Vagina (tissue), 2 donors: ENCODE measurements around the gene KANSL3. TPM values are rescaled to one million over a fixed set of nuclear protein-coding genes. Genes with fewer than 3 reads are reported as not detected.

Experiments
- DNase-seq, 2 donors: peaks; one replicate each; pipeline ENCODE4 v3.0.0-alpha.2; 2017; ENCODE audit errors: extremely low spot score in 2 of 2
- H3K27ac ChIP-seq: fragments of 200-600 bp; sonication (generic); one replicate; pipeline ENCODE4 v1.5.1; 2019
- H3K27me3 ChIP-seq: fragments of 200-600 bp; sonication (generic); one replicate; pipeline ENCODE4 v1.5.1; 2019
- H3K36me3 ChIP-seq, 2 donors: fragments of 200-600 bp; sonication (generic); one replicate each; pipeline ENCODE4 v1.5.1; 2017 to 2019
- H3K4me1 ChIP-seq: fragments of 200-600 bp; sonication (generic); one replicate; pipeline ENCODE4 v1.5.1; 2019
- H3K4me3 ChIP-seq, 2 donors: fragments of 200-600 bp; sonication (generic); 1 replicate in 1 of 2; 2 replicates in 1 of 2; pipeline ENCODE4 v1.5.1; 2016 to 2019
- H3K9me3 ChIP-seq: fragments of 200-600 bp; sonication (generic); one replicate; pipeline ENCODE4 v1.5.1; 2019
- POLR2A ChIP-seq, 2 donors: fragments of 450-650 bp; IDR thresholded peaks; one replicate each; pipeline ENCODE4 v1.6.1; 2017; ENCODE audit warnings: antibody characterized with exemption in 2 of 2, mild to moderate bottlenecking in 2 of 2, moderate library complexity in 2 of 2
- POLR2AphosphoS5 ChIP-seq, 2 donors: sonication (generic); formaldehyde crosslinking; IDR thresholded peaks; one replicate each; pipeline ENCODE4 v1.9.0; 2017; ENCODE audit warnings: antibody characterized with exemption in 2 of 2, mild to moderate bottlenecking in 2 of 2, low read depth in 1 of 2; ENCODE audit not compliant: insufficient read depth in 1 of 2
- intact Hi-C: fragments of 100-400 bp; cut with DNase I; formaldehyde crosslinking; loops from one replicate; pipeline ENCODE4 v1.15.1; 2023
- total RNA-seq: library from RNA; depleted of rRNA; stranded (reverse); fragments of >200 nt; gene quantifications from one replicate; pipeline ENCODE4 v1.2.3, GENCODE V29; 2016
- TF ChIP-seq, protein P1 (sequence below), 3 experiments: fragments of 450-650 bp in 2 of 3; fragments of 200-600 bp in 1 of 3; sonication (generic) in 1 of 3; IDR thresholded peaks; one replicate each; pipeline ENCODE4 v1.5.1; 2017 to 2019; ENCODE audit warnings: antibody characterized with exemption in 3 of 3, mild to moderate bottlenecking in 2 of 3, moderate library complexity in 2 of 3

KANSL3 gene
- total RNA-seq, 1 donor from 2014 or later = 41.7 TPM

DNA sequence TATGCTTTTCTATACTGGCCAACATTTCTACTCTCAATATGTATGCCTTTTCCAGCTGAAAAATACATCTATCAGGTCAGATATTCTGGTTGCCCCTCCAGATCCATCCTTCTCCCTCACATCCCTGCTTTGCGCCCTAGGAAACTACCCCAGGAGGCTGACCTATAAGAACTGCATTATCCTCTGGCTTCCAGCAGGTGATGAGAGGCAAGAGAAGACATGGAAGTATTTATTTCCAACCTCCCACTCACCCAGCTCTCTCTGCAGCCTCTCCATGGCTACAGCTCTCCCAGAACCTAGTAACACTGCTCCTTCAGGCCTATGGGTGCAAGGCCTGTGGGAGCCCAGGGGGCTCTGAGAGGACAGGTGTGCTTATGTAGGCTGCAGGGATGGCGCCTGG, 58.7 kb downstream of the KANSL3 start:
- Histone ChIP-seq H3K4me3 (no peak overlapping the region), H3K9me3 (no peaks in the 10 kb centered on the region), H3K4me1 (no peaks in the 10 kb centered on the region), H3K27ac (no peak overlapping the region), H3K36me3 (no peaks in the 10 kb centered on the region), H3K27me3 (no peaks in the 10 kb centered on the region)
- TF ChIP-seq POLR2AphosphoS5 (IDR thresholded peaks at IDR 0.05; ENCODE audit: insufficient read depth in 1 of 2, low read depth in 1 of 2) (no peak), POLR2A (IDR thresholded peaks at IDR 0.05) (no peak)
- TF ChIP-seq, protein P1, sequence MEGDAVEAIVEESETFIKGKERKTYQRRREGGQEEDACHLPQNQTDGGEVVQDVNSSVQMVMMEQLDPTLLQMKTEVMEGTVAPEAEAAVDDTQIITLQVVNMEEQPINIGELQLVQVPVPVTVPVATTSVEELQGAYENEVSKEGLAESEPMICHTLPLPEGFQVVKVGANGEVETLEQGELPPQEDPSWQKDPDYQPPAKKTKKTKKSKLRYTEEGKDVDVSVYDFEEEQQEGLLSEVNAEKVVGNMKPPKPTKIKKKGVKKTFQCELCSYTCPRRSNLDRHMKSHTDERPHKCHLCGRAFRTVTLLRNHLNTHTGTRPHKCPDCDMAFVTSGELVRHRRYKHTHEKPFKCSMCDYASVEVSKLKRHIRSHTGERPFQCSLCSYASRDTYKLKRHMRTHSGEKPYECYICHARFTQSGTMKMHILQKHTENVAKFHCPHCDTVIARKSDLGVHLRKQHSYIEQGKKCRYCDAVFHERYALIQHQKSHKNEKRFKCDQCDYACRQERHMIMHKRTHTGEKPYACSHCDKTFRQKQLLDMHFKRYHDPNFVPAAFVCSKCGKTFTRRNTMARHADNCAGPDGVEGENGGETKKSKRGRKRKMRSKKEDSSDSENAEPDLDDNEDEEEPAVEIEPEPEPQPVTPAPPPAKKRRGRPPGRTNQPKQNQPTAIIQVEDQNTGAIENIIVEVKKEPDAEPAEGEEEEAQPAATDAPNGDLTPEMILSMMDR (IDR thresholded peaks at IDR 0.05) = no peak
- DNase-seq = no peak
- intact Hi-C loops = no loop called here

DNA sequence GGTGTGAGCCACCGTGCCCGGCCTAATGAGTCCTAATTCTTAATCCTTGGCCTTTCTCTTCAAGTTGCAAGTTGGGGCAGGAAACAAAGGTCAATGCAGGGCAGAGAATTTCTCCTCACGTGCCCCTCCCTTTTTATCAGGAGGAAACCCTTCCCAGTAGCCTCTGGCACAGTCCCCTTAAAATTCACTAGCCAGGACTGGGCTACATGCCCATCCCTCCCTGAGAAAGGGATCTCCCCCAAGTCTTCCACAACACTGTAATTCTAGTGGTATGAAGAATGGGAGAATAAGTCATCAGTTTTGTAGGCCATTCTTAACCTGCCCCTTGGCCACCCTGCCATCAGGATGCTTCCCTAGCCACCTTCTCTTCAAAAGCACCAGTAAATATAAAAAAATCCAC, 59.4 kb downstream of the KANSL3 start:
- Histone ChIP-seq H3K9me3 (no peaks in the 10 kb centered on the region), H3K4me3 (no peak overlapping the region), H3K4me1 (no peaks in the 10 kb centered on the region), H3K27ac (no peak overlapping the region), H3K36me3 (no peaks in the 10 kb centered on the region), H3K27me3 (no peaks in the 10 kb centered on the region)
- TF ChIP-seq POLR2AphosphoS5 (IDR thresholded peaks at IDR 0.05; ENCODE audit: insufficient read depth in 1 of 2, low read depth in 1 of 2) (no peak), POLR2A (IDR thresholded peaks at IDR 0.05) (no peak)
- TF ChIP-seq, protein P1 (IDR thresholded peaks at IDR 0.05) = no peak
- DNase-seq = no peak
- intact Hi-C loops = no loop called here

DNA sequence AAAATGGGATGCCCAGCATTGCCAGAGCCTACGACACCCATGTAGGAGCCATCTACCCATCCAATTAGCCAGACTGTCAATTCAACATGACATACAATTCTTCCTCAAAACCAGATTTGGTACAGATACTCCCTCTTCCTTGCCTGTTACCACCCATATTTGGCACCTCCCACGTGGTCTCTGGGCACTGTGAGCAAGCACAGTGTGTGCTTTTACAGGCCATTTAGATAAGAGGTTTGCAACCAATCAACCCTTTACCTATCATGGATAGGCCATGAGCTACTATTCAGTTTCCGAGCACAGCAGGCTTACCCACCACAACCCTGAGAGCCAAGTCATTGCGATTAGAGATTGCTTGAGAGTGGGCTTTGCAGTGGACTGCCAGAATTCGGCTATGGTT, 60.6 kb downstream of the KANSL3 start:
- Histone ChIP-seq H3K27me3 (no peaks in the 10 kb centered on the region), H3K36me3 (no peaks in the 10 kb centered on the region), H3K4me1 (no peaks in the 10 kb centered on the region), H3K4me3 (no peak overlapping the region), H3K9me3 (no peaks in the 10 kb centered on the region), H3K27ac (no peak overlapping the region)
- intact Hi-C loops = no loop called here
- TF ChIP-seq, protein P1 (IDR thresholded peaks at IDR 0.05) = no peak
- TF ChIP-seq POLR2A (IDR thresholded peaks at IDR 0.05) = no peak
- TF ChIP-seq POLR2AphosphoS5 (IDR thresholded peaks at IDR 0.05; ENCODE audit: insufficient read depth in 1 of 2, low read depth in 1 of 2) = no peak
- no peak for DNase-seq

DNA sequence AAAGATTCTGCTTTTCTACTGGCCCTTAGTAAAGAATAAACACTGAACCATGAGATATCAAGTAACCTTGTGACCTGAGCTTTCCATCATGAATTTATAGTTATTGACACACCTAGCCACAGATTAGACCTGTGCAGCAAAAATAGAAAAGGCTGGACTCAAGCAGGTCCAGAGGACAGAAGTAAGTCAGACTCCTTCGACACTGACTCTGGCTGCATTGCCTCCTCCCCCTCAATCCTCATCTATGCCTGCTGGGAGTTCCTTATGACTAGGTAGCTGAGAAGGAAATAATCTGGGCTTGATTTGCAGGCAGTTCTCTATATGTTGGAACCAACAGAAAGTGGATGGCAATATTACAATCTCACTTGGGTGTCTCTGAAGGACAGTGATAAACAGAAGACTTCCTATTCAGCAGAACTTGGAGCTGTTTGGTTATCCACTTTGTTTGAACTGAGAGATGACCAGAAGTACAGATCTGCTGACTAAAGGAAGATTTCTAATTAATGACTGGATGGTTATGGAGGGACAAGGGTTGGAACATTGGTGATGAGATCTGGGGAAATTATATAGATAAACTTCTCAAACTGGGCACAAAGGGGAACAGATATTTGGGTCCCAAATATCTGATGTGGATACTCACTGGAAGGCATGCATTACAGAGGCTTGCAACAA, 62.2 kb downstream of the KANSL3 start:
- Histone ChIP-seq H3K27me3 (no peaks in the 10 kb centered on the region), H3K4me3 (no peak overlapping the region), H3K27ac (no peak overlapping the region), H3K9me3 (no peaks in the 10 kb centered on the region), H3K4me1 (no peaks in the 10 kb centered on the region), H3K36me3 (no peaks in the 10 kb centered on the region)
- TF ChIP-seq, protein P1 (IDR thresholded peaks at IDR 0.05) = no peak
- TF ChIP-seq POLR2AphosphoS5 (IDR thresholded peaks at IDR 0.05; ENCODE audit: insufficient read depth in 1 of 2, low read depth in 1 of 2) (no peak), POLR2A (IDR thresholded peaks at IDR 0.05) (no peak)
- DNase-seq = no peak
- intact Hi-C loops = no loop called here

DNA sequence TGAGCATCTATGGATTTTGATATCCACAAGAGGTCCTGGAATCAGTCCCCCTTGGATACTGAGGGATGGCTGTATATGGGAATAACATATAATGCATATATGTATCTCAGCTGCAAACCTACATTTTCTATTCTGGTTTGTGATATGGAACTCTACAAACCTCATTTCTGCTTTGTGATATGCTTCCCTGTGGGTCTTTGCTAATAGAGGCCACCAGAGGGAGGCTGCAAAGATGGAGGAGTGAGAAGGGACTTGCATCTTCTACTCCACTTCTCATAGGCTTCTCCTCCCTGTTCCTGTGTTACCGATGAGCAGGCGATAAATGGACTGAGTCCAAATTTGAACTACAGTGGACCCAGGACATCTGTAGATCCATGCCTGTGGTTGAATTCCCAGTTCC, 63.7 kb downstream of the KANSL3 start:
- intact Hi-C loops = no loop called here
- DNase-seq = no peak

More for the DNA sequence above, 63.7 kb downstream of the KANSL3 start:
- TF ChIP-seq POLR2A (IDR thresholded peaks at IDR 0.05) (no peak), POLR2AphosphoS5 (IDR thresholded peaks at IDR 0.05; ENCODE audit: insufficient read depth in 1 of 2, low read depth in 1 of 2) (no peak)
- TF ChIP-seq, protein P1 (IDR thresholded peaks at IDR 0.05) = no peak
- H3K27me3 ChIP-seq = no peaks in the 10 kb centered on the region
- no peak overlapping the region for H3K27ac ChIP-seq
- H3K9me3 ChIP-seq = no peaks in the 10 kb centered on the region
- no peaks in the 10 kb centered on the region for H3K36me3 ChIP-seq
- no peak overlapping the region for H3K4me3 ChIP-seq
- H3K4me1 ChIP-seq = no peaks in the 10 kb centered on the region
